OCI-LY1 (cell line): ENCODE data around the gene HAPLN2.
A peak's percentile ranks its signal among the peaks of the same experiment; 100 is the strongest.

Source experiments
- H2AFZ ChIP-seq: fragments of 200-600 bp; sonication (generic), shearing (Covaris generic); 2 replicates; pipeline ENCODE4 v1.6.0; 2014; ENCODE audit warnings: antibody characterized with exemption, mild to moderate bottlenecking, low read length
- H3F3A ChIP-seq: fragments of 200-600 bp; sonication (generic), shearing (Covaris generic); 2 replicates; pipeline ENCODE4 v1.6.0; 2014; ENCODE audit warnings: mild to moderate bottlenecking, antibody characterized with exemption, low read length, moderate library complexity; ENCODE audit not compliant: insufficient read depth
- H3K27ac ChIP-seq: fragments of 200-600 bp; sonication (generic); 2 replicates; pipeline ENCODE4 v1.5.1; 2014; ENCODE audit warnings: low read length, mixed run types, mild to moderate bottlenecking, low read depth; ENCODE audit not compliant: poor library complexity, severe bottlenecking
- H3K27me3 ChIP-seq: fragments of 200-600 bp; sonication (generic); 2 replicates; pipeline ENCODE4 v1.6.0; 2014; ENCODE audit warnings: antibody characterized with exemption, mild to moderate bottlenecking, low read length, moderate library complexity; ENCODE audit not compliant: insufficient read depth
- H3K36me3 ChIP-seq: fragments of 200-600 bp; sonication (generic); 2 replicates; pipeline ENCODE4 v1.6.1; 2014; ENCODE audit warnings: mild to moderate bottlenecking, antibody characterized with exemption, low read length, moderate library complexity, mixed read lengths; ENCODE audit not compliant: insufficient read depth
- H3K4me1 ChIP-seq: fragments of 200-600 bp; sonication (generic); 2 replicates; pipeline ENCODE4 v1.5.1; 2014; ENCODE audit warnings: mild to moderate bottlenecking, low read length, moderate library complexity; ENCODE audit not compliant: insufficient read depth, severe bottlenecking
- H3K4me2 ChIP-seq: fragments of 200-600 bp; sonication (generic), shearing (Covaris generic); 2 replicates; pipeline ENCODE4 v1.6.1; 2014; ENCODE audit warnings: low read length
- H3K4me3 ChIP-seq: fragments of 200-600 bp; sonication (generic); 2 replicates; pipeline ENCODE4 v1.5.1; 2014; ENCODE audit warnings: low read length, low read depth, mild to moderate bottlenecking, mixed read lengths; ENCODE audit not compliant: poor library complexity, severe bottlenecking
- H3K79me2 ChIP-seq: fragments of 200-600 bp; shearing (Covaris generic); 2 replicates; pipeline ENCODE4 v1.6.1; 2016; ENCODE audit warnings: mixed run types, low read length, mixed read lengths; ENCODE audit not compliant: insufficient read depth
- H3K9ac ChIP-seq: fragments of 200-600 bp; sonication (generic), shearing (Covaris generic); 2 replicates; pipeline ENCODE4 v1.6.1; 2014; ENCODE audit warnings: mild to moderate bottlenecking, low read length, mixed read lengths
- H3K9me2 ChIP-seq: fragments of 200-600 bp; sonication (generic), shearing (Covaris generic); 2 replicates; pipeline ENCODE4 v1.6.1; 2014; ENCODE audit warnings: low read depth, mild to moderate bottlenecking, low read length, mixed read lengths
- H3K9me3 ChIP-seq: fragments of 200-600 bp; shearing (Covaris generic); 2 replicates; pipeline ENCODE4 v1.6.1; 2014; ENCODE audit warnings: low read length, mixed read lengths
- H4K20me1 ChIP-seq: fragments of 200-600 bp; sonication (generic), shearing (Covaris generic); 2 replicates; pipeline ENCODE4 v1.6.0; 2016; ENCODE audit warnings: mild to moderate bottlenecking, low read length; ENCODE audit not compliant: insufficient read depth
- CTCF ChIP-seq: fragments of 200-600 bp; sonication (generic), shearing (Covaris generic); IDR thresholded peaks from 2 replicates; pipeline ENCODE4 v1.5.1; 2017; ENCODE audit warnings: mild to moderate bottlenecking, antibody characterized with exemption, low read length, moderate library complexity, mixed read lengths
- EZH2 ChIP-seq: fragments of 200-600 bp; sonication (generic), shearing (Covaris generic); IDR thresholded peaks from 2 replicates; pipeline ENCODE4 v1.8.0; 2017; ENCODE audit warnings: borderline replicate concordance, mixed run types, mild to moderate bottlenecking, antibody characterized with exemption, low read length, moderate library complexity, mixed read lengths

Gene HAPLN2

GRCh38 chr1:156572663-156573018 lies 46.6 kb upstream of the HAPLN2 start:
- H3K9ac ChIP-seq = peak overlapping the region; percentile 60

GRCh38 chr1:156574039-156574633 lies 45.1 kb upstream of the HAPLN2 start:
- H4K20me1 ChIP-seq = no peaks in the 10 kb centered on the region
- no peaks in the 10 kb centered on the region for H3K79me2 ChIP-seq
- H3K36me3 ChIP-seq = no peaks in the 10 kb centered on the region
- H3K9me2 ChIP-seq = no peaks in the 10 kb centered on the region
- H3K4me3 ChIP-seq = no peak overlapping the region
- no peaks in the 10 kb centered on the region for H3F3A ChIP-seq
- H3K27me3 ChIP-seq = peaks cover 9% of the 10 kb centered on the region; the same call in 1 of the 2 replicates
- no peak for TF ChIP-seq EZH2
- no peak for TF ChIP-seq CTCF
- no peak overlapping the region for H2AFZ ChIP-seq
- no peak overlapping the region for H3K4me2 ChIP-seq
- H3K27ac ChIP-seq = no peak overlapping the region
- no peak overlapping the region for H3K9ac ChIP-seq
- no peaks in the 10 kb centered on the region for H3K9me3 ChIP-seq
- H3K4me1 ChIP-seq = peaks cover 11% of the 10 kb centered on the region

More at GRCh38 chr1:156572663-156573018, 46.6 kb upstream of the HAPLN2 start:
- Histone ChIP-seq H2AFZ (no peak overlapping the region), H3K36me3 (no peaks in the 10 kb centered on the region), H3K4me3 (peak overlapping the region; percentile 66), H3K4me2 (peak overlapping the region; percentile 76), H3K27ac (no peak overlapping the region), H3K4me1 (peaks cover 11% of the 10 kb centered on the region), H3K9me3 (no peaks in the 10 kb centered on the region), H3K9me2 (no peaks in the 10 kb centered on the region), H3K27me3 (peaks cover 9% of the 10 kb centered on the region; the same call in 1 of the 2 replicates), H3K79me2 (no peaks in the 10 kb centered on the region), H4K20me1 (no peaks in the 10 kb centered on the region), H3F3A (no peaks in the 10 kb centered on the region)
- no peak for TF ChIP-seq EZH2
- no peak for TF ChIP-seq CTCF

- no peaks in the 10 kb centered on the region for H4K20me1 ChIP-seq
- no peak overlapping the region for H3K9ac ChIP-seq
- no peaks in the 10 kb centered on the region for H3K9me3 ChIP-seq
- H3K36me3 ChIP-seq = no peaks in the 10 kb centered on the region
- no peak for TF ChIP-seq EZH2
- no peak for TF ChIP-seq CTCF
- no peaks in the 10 kb centered on the region for H3F3A ChIP-seq
- no peaks in the 10 kb centered on the region for H3K79me2 ChIP-seq
- no peak overlapping the region for H2AFZ ChIP-seq
- H3K4me2 ChIP-seq = no peak overlapping the region
- H3K27ac ChIP-seq = no peak overlapping the region
- H3K4me3 ChIP-seq = no peak overlapping the region
- H3K9me2 ChIP-seq = no peaks in the 10 kb centered on the region
- peaks cover 10% of the 10 kb centered on the region for H3K4me1 ChIP-seq
- no peaks in the 10 kb centered on the region for H3K27me3 ChIP-seq
These were observed 41.7 kb upstream of the HAPLN2 start for GRCh38 chr1:156577550-156577949.
